Measurements from ENCODE around the gene TRHDE. TPM values are rescaled to one million over a fixed set of nuclear protein-coding genes. Genes with fewer than 3 reads are reported as not detected.

Gene TRHDE
- total RNA-seq, 1 experiment from 2014 or later, result 5.5 TPM

GRCh38 chr12:72511906-72512305, 239.7 kb downstream of the TRHDE start:
- DNase-seq (ENCODE audit: low spot score) (no peak), ATAC-seq (no peak)
- ChIA-PET POLR2A (no interaction called here), CTCF (no interaction called here)
- Mint-ChIP-seq H3K27me3 (ENCODE audit: low read depth) (no peaks in the 10 kb centered on the region), H3K4me3 (no peak overlapping the region), H3K27ac (no peak overlapping the region), H3K9me3 (peaks cover 10% of the 10 kb centered on the region), H3K36me3 (no peaks in the 10 kb centered on the region; the same call in 1 of the 2 replicates), H3K4me1 (peaks cover 19% of the 10 kb centered on the region)
- TF ChIP-seq ZNF121 (CRISPR knock-in tag; IDR thresholded peaks at IDR 0.05), result no peak
- TF ChIP-seq ATF3 (CRISPR knock-in tag; conservative IDR thresholded peaks at IDR 0.05), result no peak
- TF ChIP-seq SMAD3 (CRISPR knock-in tag; IDR thresholded peaks at IDR 0.05; ENCODE audit: borderline replicate concordance), result no peak
- TF ChIP-seq STAT6 (CRISPR knock-in tag; conservative IDR thresholded peaks at IDR 0.05; ENCODE audit: low read depth), result no peak
- TF ChIP-seq MLX (CRISPR knock-in tag; IDR thresholded peaks at IDR 0.05), result no peak
- TF ChIP-seq NFE2L1 (CRISPR knock-in tag; IDR thresholded peaks at IDR 0.05), result no peak
- TF ChIP-seq NFYB (CRISPR knock-in tag; conservative IDR thresholded peaks at IDR 0.05; ENCODE audit: low read depth), result no peak
- TF ChIP-seq TP53 (CRISPR knock-in tag; IDR thresholded peaks at IDR 0.05), result no peak
- no peak for TF ChIP-seq JUN (CRISPR knock-in tag; IDR thresholded peaks at IDR 0.05)
- no peak for TF ChIP-seq ZNF219 (CRISPR knock-in tag; IDR thresholded peaks at IDR 0.05; ENCODE audit: borderline replicate concordance)
- no peak for TF ChIP-seq AFF4 (CRISPR knock-in tag; IDR thresholded peaks at IDR 0.05; ENCODE audit: borderline replicate concordance)
- no peak for TF ChIP-seq ZNF396 (CRISPR knock-in tag; IDR thresholded peaks at IDR 0.05; ENCODE audit: borderline replicate concordance)
- no peak for TF ChIP-seq PREB (CRISPR knock-in tag; IDR thresholded peaks at IDR 0.05; ENCODE audit: borderline replicate concordance)
- no peak for TF ChIP-seq MXD4 (CRISPR knock-in tag; IDR thresholded peaks at IDR 0.05; ENCODE audit: borderline replicate concordance)
- no peak for TF ChIP-seq ZNF512 (CRISPR knock-in tag; IDR thresholded peaks at IDR 0.05; ENCODE audit: borderline replicate concordance)
- no peak for TF ChIP-seq ZNF232 (CRISPR knock-in tag; IDR thresholded peaks at IDR 0.05)
- no peak for TF ChIP-seq ZNF138 (CRISPR knock-in tag; conservative IDR thresholded peaks at IDR 0.05)
